ENCODE data around the gene GOLM1. TPM values are rescaled to one million over a fixed set of nuclear protein-coding genes. Genes with fewer than 3 reads are reported as not detected.
"Not testable (repeated sequence)": the region's sequence is repeated elsewhere in the genome, so short reads cannot be mapped to it uniquely, and the experiment has no call there.

Gene GOLM1
- total RNA-seq (2014; rRNA removed; shearing (Covaris generic)): 91.4 and 111 TPM in 2 replicates
- 102 and 105 TPM in 2 replicates for polyA plus RNA-seq (2014; cell fraction: nucleus; rRNA removed)

- DNase-seq (ENCODE audit: extremely low read depth, low read depth): peak; percentile 61
Observed at GRCh38 chr9:86098824-86099700, at the start of gene GOLM1. Gene GOLM1, minus strand, starts transcription at chr9:86099558. Its CDS starts 20,238 bp downstream, at chr9:86079320.

- DNase-seq (ENCODE audit: extremely low read depth, low read depth): not testable (repeated sequence)
Observed at GRCh38 chr9:86146671-86147070, 47.3 kb upstream of the GOLM1 start.

- DNase-seq (ENCODE audit: extremely low read depth, low read depth): not testable (repeated sequence)
Observed at GRCh38 chr9:86145960-86146359, 46.6 kb upstream of the GOLM1 start.

- no peak for DNase-seq (ENCODE audit: extremely low read depth, low read depth)
Observed at GRCh38 chr9:86142973-86143372, 43.6 kb upstream of the GOLM1 start.

GRCh38 chr9:86141843-86142242, 42.5 kb upstream of the GOLM1 start:
- DNase-seq (ENCODE audit: extremely low read depth, low read depth): no peak

- no peak for DNase-seq (ENCODE audit: extremely low read depth, low read depth)
Observed at GRCh38 chr9:86135371-86135770, 36.0 kb upstream of the GOLM1 start.

GRCh38 chr9:86134361-86134760, 35.0 kb upstream of the GOLM1 start:
- DNase-seq (ENCODE audit: extremely low read depth, low read depth): no peak

- no peak for DNase-seq (ENCODE audit: extremely low read depth, low read depth)
Observed at GRCh38 chr9:86128235-86128822, 29.0 kb upstream of the GOLM1 start.

GRCh38 chr9:86126998-86127972, 27.9 kb upstream of the GOLM1 start:
- peak; percentile 86 for DNase-seq (ENCODE audit: extremely low read depth, low read depth)

GRCh38 chr9:86122311-86122710, 23.0 kb upstream of the GOLM1 start:
- DNase-seq (ENCODE audit: extremely low read depth, low read depth): no peak

- DNase-seq (ENCODE audit: extremely low read depth, low read depth): no peak
Observed at GRCh38 chr9:86119457-86119856, 20.1 kb upstream of the GOLM1 start.

- DNase-seq (ENCODE audit: extremely low read depth, low read depth): no peak
Observed at GRCh38 chr9:86116425-86116824, 17.1 kb upstream of the GOLM1 start.

- no peak for DNase-seq (ENCODE audit: extremely low read depth, low read depth)
Observed at GRCh38 chr9:86115886-86116285, 16.5 kb upstream of the GOLM1 start.

- DNase-seq (ENCODE audit: extremely low read depth, low read depth): no peak
Observed at GRCh38 chr9:86112057-86112456, 12.7 kb upstream of the GOLM1 start.

- DNase-seq (ENCODE audit: extremely low read depth, low read depth): no peak
Observed at GRCh38 chr9:86102626-86103025, 3.3 kb upstream of the GOLM1 start.

GRCh38 chr9:86099701-86100364, 475 bp upstream of the GOLM1 start:
- DNase-seq (ENCODE audit: extremely low read depth, low read depth): no peak

- no peak for DNase-seq (ENCODE audit: extremely low read depth, low read depth)
Observed at GRCh38 chr9:86097510-86098224, 1.7 kb downstream of the GOLM1 start.

- DNase-seq (ENCODE audit: extremely low read depth, low read depth): no peak
Observed at GRCh38 chr9:86096386-86096785, 3.0 kb downstream of the GOLM1 start.

GRCh38 chr9:86093788-86094555, 5.4 kb downstream of the GOLM1 start:
- peak; percentile 42 for DNase-seq (ENCODE audit: extremely low read depth, low read depth)

Data from NCI-H460 (cell line).